Measurements from ENCODE around the gene MUCL3.
"Not testable (repeated sequence)": the region's sequence is repeated elsewhere in the genome, so short reads cannot be mapped to it uniquely, and the experiment has no call there.

The MUCL3 gene

GRCh38 chr6:30910473-30910872, 30.3 kb upstream of the MUCL3 start:
- not testable (repeated sequence) for DNase-seq (ENCODE audit: low read depth)

- DNase-seq (ENCODE audit: low read depth), result no peak
These were observed 27.8 kb upstream of the MUCL3 start for GRCh38 chr6:30912746-30913520.

- DNase-seq (ENCODE audit: low read depth), result no peak
These were observed 27.1 kb upstream of the MUCL3 start for GRCh38 chr6:30913721-30914075.

- peak; percentile 93 for DNase-seq (ENCODE audit: low read depth)
These were observed 26.5 kb upstream of the MUCL3 start, which contains the start of gene VARS2 for GRCh38 chr6:30914076-30914853. TSS of gene VARS2 (plus strand) at chr6:30914238. CDS start at chr6:30914837, 599 bp downstream.

- no peak for DNase-seq (ENCODE audit: low read depth)
These were observed 25.8 kb upstream of the MUCL3 start for GRCh38 chr6:30914854-30915590.

- peak; percentile 73 for DNase-seq (ENCODE audit: low read depth)
These were observed 25.2 kb upstream of the MUCL3 start for GRCh38 chr6:30915591-30915946.

- no peak for DNase-seq (ENCODE audit: low read depth)
These were observed 23.7 kb upstream of the MUCL3 start for GRCh38 chr6:30917041-30917440.

- DNase-seq (ENCODE audit: low read depth), result no peak
These were observed 23.3 kb upstream of the MUCL3 start for GRCh38 chr6:30917487-30917886.

GRCh38 chr6:30918670-30919069, 22.1 kb upstream of the MUCL3 start:
- DNase-seq (ENCODE audit: low read depth), result no peak

- DNase-seq (ENCODE audit: low read depth), result no peak
These were observed 18.3 kb upstream of the MUCL3 start for GRCh38 chr6:30922447-30922852.

- DNase-seq (ENCODE audit: low read depth), result not testable (repeated sequence)
These were observed 16.6 kb upstream of the MUCL3 start for GRCh38 chr6:30924040-30924627.

GRCh38 chr6:30926644-30927043, 14.1 kb upstream of the MUCL3 start:
- peak; percentile 15 for DNase-seq (ENCODE audit: low read depth)

GRCh38 chr6:30927080-30927479, 13.7 kb upstream of the MUCL3 start:
- not testable (repeated sequence) for DNase-seq (ENCODE audit: low read depth)

GRCh38 chr6:30928677-30929076, 12.1 kb upstream of the MUCL3 start:
- no peak for DNase-seq (ENCODE audit: low read depth)

- no peak for DNase-seq (ENCODE audit: low read depth)
These were observed 10.3 kb upstream of the MUCL3 start for GRCh38 chr6:30930506-30930905.

GRCh38 chr6:30931272-30931671, 9.5 kb upstream of the MUCL3 start:
- no peak for DNase-seq (ENCODE audit: low read depth)

- no peak for DNase-seq (ENCODE audit: low read depth)
These were observed 8.7 kb upstream of the MUCL3 start, which contains the start of gene SFTA2 for GRCh38 chr6:30931969-30932645. TSS of gene SFTA2 (minus strand) at chr6:30932170. CDS start at chr6:30932096, 74 bp downstream.

- no peak for DNase-seq (ENCODE audit: low read depth)
These were observed 8.0 kb upstream of the MUCL3 start for GRCh38 chr6:30932665-30933365.

GRCh38 chr6:30935018-30935417, 5.8 kb upstream of the MUCL3 start:
- DNase-seq (ENCODE audit: low read depth), result no peak

GRCh38 chr6:30937265-30937664, 3.5 kb upstream of the MUCL3 start:
- no peak for DNase-seq (ENCODE audit: low read depth)

GRCh38 chr6:30938730-30939129, 2.0 kb upstream of the MUCL3 start:
- DNase-seq (ENCODE audit: low read depth), result no peak

All from EH (cell line).